ENCODE results near the gene TAS2R38. TPM values are rescaled to one million over a fixed set of nuclear protein-coding genes. Genes with fewer than 3 reads are reported as not detected.

The TAS2R38 gene
- total and polyA plus RNA-seq, 12 donors, result not detected

DNA sequence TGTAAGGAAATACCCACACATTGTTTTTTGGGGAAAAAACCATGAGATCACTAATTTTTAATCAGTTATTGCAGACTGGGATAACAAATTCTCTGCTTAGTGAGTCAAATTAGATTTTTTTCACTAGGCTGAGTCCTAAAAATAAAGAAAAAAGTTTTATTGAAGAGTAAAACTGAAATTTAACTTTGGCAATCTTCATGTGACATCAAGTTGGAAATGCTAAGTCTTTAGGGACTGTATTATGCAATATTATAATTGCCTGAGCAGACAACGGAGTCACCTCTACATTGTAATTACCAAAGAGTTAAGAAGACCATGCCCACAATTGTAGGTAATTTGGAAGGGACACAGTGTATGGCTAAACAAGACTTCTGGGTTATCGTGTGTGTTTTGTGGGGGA, 24.6 kb downstream of the TAS2R38 start:
- intact Hi-C loops (cut with DNase I), result no loop called here
- 71 to 73% (median 72%) methylated on average over 2 of the region's 2 CpGs for WGBS, 4 donors

DNA sequence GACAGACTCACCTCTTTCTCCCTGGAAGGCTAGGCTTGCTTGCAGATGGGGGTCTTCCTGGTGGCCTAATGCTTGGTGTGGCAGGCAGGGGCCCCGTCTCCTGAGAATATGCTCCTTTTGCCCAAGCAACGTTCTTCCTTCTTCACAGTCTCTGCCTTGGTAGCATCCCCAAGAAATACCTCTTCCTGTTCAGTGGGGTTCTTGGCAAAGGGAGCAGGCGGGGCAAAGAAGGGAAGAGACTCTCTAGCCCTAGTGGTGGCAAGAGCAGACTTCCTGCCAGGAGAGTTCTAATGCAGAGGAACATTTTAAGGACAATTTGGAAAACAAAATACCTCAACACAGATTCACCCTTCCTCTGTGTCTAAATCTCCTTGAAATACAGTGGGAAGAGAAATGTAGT, 26.8 kb downstream of the TAS2R38 start, which contains the start of gene CLEC5A:
Gene CLEC5A (minus strand): TSS at position 179 of the 400 bp plus-strand sequence. CDS start 682 bp downstream, outside the sequence.
- Histone ChIP-seq H3K27ac (no peak within 1 kb of the TSS), H3K4me1 (replicated peaks in 1 of 2) (no peaks in the 10 kb centered on the region), H3K36me3 (replicated peaks in 1 of 2) (no peaks in the 10 kb centered on the region), H3K9me3 (replicated peaks in 1 of 3) (no peaks in the 10 kb centered on the region), H3K4me3 (peak within 1 kb of the TSS in 1 of 4 donors; percentile 23), H3K27me3 (no peaks in the 10 kb centered on the region)
- intact Hi-C loops (cut with DNase I), result no loop called here
- no peak for DNase-seq
- 55 to 72% (median 65%) methylated on average over 3 of the region's 3 CpGs for WGBS, 4 donors
- TF ChIP-seq, protein P1, sequence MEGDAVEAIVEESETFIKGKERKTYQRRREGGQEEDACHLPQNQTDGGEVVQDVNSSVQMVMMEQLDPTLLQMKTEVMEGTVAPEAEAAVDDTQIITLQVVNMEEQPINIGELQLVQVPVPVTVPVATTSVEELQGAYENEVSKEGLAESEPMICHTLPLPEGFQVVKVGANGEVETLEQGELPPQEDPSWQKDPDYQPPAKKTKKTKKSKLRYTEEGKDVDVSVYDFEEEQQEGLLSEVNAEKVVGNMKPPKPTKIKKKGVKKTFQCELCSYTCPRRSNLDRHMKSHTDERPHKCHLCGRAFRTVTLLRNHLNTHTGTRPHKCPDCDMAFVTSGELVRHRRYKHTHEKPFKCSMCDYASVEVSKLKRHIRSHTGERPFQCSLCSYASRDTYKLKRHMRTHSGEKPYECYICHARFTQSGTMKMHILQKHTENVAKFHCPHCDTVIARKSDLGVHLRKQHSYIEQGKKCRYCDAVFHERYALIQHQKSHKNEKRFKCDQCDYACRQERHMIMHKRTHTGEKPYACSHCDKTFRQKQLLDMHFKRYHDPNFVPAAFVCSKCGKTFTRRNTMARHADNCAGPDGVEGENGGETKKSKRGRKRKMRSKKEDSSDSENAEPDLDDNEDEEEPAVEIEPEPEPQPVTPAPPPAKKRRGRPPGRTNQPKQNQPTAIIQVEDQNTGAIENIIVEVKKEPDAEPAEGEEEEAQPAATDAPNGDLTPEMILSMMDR (IDR thresholded peaks at IDR 0.05), result no peak
- TF ChIP-seq POLR2A (IDR thresholded peaks at IDR 0.05), result no peak

More for the DNA sequence above, 24.6 kb downstream of the TAS2R38 start:
- no peaks in the 10 kb centered on the region for H3K4me1 ChIP-seq (replicated peaks in 1 of 2)
- TF ChIP-seq POLR2A (IDR thresholded peaks at IDR 0.05), result no peak
- TF ChIP-seq, protein P1 (IDR thresholded peaks at IDR 0.05), result no peak
- no peak overlapping the region for H3K27ac ChIP-seq
- H3K27me3 ChIP-seq, result no peaks in the 10 kb centered on the region
- H3K4me3 ChIP-seq, result no peak overlapping the region
- DNase-seq, result no peak
- no peaks in the 10 kb centered on the region for H3K36me3 ChIP-seq (replicated peaks in 1 of 2)
- no peaks in the 10 kb centered on the region for H3K9me3 ChIP-seq (replicated peaks in 1 of 3)

DNA sequence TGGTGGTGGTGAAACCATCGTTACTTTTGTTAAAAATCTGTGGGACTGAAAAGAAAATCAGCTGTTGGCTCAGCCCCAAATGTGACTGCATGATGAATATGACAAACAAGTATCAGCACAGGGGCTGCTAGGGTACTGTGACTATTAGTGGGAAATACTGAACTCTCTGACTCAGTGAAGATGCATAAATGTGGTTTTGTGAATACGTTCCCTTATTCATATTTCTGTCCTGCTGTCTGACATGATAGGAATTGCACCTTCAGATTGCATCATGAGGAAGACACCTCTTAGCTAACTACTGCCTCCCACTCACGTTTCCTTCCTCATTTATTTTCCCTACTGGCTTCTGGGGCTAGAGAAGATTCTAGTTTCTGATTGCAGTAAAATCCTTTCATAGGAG, 28.2 kb downstream of the TAS2R38 start:
- Histone ChIP-seq H3K27ac (no peak overlapping the region), H3K36me3 (replicated peaks in 1 of 2) (no peaks in the 10 kb centered on the region), H3K4me3 (no peak overlapping the region), H3K9me3 (replicated peaks in 1 of 3) (no peaks in the 10 kb centered on the region), H3K27me3 (no peaks in the 10 kb centered on the region), H3K4me1 (replicated peaks in 1 of 2) (no peaks in the 10 kb centered on the region)
- intact Hi-C loops (cut with DNase I), result no loop called here
- TF ChIP-seq, protein P1 (IDR thresholded peaks at IDR 0.05), result no peak
- no peak for TF ChIP-seq POLR2A (IDR thresholded peaks at IDR 0.05)
- 45 to 52% (median 48%) methylated on average over 3 of the region's 3 CpGs for WGBS, 4 donors
- peak in 1 of 7 donors; percentile 10 for DNase-seq

DNA sequence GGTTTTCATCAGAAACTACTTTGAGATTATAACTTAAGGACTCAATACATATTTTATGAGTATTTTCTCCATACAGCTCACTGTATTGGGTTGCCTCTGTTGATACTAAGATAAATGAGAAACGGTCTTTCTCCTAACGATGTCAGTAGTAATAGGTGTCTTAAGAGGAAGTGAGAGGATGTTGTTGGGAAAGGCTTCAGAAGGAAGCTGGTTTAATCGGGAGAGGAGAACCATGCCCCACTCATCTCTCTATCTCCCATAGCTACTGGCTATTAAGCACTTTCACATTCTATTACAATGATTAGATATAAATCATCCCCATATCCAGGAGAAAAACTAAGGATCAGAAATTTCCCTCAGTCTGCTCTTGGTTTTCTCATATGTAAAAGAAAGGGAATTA, 28.8 kb downstream of the TAS2R38 start:
- H3K27me3 ChIP-seq, result no peaks in the 10 kb centered on the region
- WGBS, 4 donors, result 44 to 74% (median 67%) methylated on average over 3 of the region's 3 CpGs

More for the DNA sequence above, 28.8 kb downstream of the TAS2R38 start:
- Histone ChIP-seq H3K36me3 (replicated peaks in 1 of 2) (no peaks in the 10 kb centered on the region), H3K9me3 (replicated peaks in 1 of 3) (no peaks in the 10 kb centered on the region), H3K27ac (no peak overlapping the region), H3K4me3 (no peak overlapping the region), H3K4me1 (replicated peaks in 1 of 2) (no peaks in the 10 kb centered on the region)
- intact Hi-C loops (cut with DNase I), result no loop called here
- DNase-seq, result no peak
- no peak for TF ChIP-seq POLR2A (IDR thresholded peaks at IDR 0.05)
- TF ChIP-seq, protein P1 (IDR thresholded peaks at IDR 0.05), result no peak
